ENCODE data around the gene TAS2R60.
"Not testable (repeated sequence)": the region's sequence is repeated elsewhere in the genome, so short reads cannot be mapped to it uniquely, and the experiment has no call there.

The TAS2R60 gene

DNA sequence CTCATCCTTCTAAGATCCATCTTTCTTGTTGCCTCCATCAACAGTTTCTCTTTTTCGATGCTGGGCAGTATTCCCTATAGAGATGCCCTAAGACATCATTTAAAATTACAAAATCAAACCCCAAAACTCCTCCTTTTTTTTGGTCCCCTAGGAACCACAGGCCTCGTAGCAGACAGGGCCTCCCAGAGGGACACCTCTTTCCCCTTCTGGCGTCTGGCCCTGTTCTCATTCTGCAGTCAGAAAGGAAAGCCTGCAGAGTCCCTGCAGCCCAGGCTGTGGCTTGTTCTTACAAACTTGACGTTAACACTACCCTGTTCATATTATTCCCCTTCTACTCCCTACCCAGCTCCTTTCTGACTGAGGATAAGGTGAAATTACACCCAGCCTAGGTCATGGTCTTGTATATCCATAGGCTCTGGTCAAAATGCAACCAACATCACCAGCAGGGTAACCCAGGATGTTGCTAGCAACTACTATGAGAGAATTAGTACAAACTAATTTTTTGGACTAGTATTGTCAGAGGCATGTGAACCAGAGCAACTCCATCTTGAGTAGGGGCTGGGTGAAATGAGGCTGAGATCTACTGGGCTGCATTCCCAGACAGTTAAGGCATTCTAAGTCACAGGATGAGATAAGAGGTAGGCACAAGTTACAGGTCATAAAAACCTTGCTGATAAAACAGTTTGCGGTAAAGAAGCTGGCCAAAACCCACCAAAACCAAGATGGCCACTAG lies 31.1 kb upstream of the TAS2R60 start:
- no peak for FAIRE-seq

DNA sequence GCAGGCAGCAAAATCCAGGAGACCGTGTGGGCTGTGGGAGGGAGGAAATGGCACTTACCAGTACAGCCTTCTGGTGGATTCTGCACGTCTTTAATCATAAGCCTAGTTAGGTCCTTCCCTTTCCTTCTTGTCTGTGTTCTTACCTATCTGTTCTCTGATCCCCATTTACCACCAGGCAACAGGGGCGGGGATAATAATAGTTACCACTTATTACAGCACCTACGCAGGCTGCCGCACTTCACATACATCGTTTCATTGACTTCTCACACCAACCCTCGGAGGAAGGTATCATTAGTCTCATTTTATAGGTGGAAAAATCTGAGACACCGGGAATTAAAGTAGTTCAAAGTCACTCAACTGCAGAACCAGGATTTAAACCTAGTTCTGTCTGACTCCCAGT lies 30.1 kb upstream of the TAS2R60 start:
- FAIRE-seq, result no peak

DNA sequence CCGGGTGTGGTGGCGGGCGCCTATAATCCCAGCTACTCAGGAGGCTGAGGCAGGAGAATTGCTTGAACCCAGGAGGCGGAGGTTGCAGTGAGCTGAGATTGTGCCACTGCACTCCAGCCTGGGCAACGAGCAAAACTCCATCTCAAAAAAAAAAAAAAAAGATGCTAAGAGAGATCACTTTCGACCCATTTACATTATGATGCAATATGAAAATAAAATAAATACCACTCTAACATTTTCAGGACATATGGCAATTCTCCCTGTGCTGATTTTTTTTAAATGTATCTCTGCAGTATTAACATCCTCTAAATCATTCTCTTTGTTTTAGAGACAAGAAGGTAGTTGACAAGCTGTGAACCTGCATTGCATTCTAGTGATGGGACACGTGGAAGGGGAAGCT lies 28.0 kb upstream of the TAS2R60 start:
- not testable (repeated sequence) for FAIRE-seq

DNA sequence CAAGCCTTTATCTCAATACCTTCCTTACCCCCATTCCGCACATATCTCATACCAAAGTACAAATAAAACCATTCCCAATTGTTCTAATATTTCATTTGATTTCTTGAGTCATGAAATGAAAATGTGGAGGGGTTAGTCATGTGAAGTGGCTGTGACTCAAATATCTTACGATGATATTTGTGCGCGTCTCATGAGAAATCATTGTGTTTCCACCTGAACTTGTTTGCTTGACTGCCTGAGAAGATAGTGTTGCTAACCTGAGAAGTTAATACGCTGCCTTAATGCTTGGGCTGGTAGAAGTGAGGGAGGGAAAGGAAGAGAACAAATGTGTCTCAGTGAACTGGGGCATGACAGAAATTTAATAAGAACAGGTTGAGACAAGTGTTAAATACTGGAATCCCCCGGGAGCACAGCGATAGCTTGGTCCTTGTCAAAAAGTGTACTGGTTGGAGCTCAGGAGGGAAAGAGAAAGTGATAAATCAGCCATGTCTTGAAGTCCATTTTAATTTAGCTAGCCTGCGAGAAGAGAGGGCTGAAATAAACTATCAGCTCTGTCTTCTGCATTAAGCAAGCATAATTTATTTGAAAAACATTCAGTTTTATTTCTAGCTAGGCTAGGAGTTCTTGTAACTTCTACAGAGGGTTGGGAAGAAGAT lies 27.4 kb upstream of the TAS2R60 start:
- FAIRE-seq, result no peak

DNA sequence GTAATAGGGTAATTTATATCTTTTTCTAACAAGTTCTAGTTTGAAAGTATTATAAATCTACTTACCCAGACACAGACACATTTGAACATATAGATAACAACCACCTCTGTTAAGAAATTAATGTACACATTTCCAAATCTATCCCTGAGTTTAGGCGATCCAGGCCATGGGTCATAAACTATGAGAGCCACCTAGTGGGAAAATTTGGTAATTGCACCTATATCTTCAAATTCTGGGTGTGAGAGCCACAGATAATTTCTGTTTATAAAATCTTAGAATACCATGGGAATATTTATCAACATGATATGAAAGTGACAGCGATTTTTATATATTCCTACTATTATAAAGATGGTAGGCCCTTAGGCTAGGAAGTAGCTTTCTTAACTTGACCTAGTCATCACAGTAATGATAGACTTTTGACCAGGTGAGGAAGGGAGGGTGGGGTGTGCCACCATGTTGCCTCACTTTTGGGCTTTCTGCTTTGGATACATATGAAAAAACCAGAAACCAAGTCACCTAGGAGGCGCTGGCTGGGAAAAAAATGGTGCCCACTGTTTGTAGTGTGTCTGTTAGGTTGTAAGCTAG lies 26.6 kb upstream of the TAS2R60 start:
- peak; percentile 97 for FAIRE-seq

DNA sequence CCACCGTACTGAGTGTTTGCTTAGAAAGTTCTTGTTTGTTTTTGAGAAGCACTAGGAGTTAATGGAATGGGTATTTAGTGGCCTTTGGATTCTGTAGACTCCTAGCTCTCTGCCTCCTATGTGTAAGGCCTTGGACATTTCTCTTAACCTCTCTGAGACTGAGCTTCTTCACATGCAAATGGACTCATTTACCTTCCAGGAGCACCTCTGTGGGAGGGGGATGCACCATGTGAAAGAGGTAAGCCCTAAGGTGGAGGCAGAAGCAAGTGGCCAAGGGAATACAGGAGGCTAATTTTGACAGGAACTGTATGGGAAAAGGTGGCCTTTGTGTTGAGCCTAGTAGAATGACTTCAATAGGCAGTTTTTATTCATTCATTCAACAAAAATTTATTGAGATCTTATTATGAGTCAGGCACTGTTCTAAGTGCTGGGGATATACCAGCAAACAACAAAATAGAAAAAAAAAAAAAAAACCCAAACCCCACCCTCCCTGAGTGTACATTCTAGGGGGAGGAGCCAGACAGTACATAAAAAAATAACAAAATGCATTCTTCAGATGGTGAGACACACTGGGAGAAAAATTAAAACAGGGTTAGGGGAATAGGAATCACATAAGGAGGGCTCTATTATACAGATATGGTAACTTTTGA lies 25.4 kb upstream of the TAS2R60 start:
- FAIRE-seq, result no peak

DNA sequence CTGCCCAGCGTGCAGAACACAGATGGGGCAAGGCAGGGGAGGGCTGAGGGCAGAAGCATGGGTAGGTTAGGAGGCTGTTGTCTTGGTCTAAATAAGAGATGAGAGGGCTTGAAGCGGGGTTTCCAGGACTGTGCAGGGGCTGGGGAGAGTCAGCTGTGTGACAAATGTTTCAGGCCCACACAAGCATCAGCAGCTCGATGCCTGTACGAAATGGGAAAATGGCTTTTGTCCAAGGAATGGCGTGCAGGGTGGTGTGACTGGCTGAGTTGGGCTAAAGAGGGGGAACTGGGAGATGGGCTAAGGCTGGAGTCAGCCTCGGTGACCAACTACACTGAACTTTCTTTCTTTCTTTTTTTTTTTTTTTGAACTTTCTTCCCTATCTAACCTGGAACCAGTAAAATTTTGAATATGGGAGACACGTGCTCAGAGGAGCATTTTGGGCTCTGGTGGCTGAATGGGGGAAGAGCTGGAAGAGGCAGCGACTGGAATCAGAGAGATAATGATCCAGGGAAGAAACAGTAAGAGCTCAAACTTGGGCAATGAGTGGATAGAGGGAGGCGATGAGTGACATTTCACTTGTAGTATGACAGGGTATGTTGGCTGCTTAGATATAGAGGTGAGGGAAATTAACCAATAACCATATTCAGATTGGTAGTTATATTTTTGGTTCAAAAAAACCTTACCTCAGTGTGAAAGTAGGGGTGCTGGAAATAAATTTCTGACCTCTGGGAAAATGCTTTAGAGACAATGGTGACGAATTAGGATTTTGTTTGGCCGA lies 24.4 kb upstream of the TAS2R60 start:
- FAIRE-seq, result no peak

DNA sequence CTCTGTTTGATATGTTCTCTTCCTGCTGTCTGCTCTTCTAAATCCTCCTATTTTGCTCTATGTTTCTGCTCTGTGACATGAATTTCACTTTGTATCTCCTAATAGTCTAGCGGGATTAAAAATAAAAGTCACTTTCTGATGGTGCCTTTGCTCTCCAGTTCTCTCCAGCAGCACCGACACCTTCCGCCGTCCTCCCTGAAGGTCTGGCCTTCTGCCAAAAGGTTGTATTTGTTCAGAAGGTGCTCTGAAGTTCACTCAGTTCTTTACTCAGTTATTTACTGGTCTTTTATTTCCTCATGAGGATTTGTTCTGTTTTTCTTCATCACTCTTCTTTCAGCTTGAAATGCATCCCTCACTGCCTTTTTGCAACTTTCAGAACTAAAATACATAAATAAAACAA lies 23.4 kb upstream of the TAS2R60 start:
- FAIRE-seq, result no peak

DNA sequence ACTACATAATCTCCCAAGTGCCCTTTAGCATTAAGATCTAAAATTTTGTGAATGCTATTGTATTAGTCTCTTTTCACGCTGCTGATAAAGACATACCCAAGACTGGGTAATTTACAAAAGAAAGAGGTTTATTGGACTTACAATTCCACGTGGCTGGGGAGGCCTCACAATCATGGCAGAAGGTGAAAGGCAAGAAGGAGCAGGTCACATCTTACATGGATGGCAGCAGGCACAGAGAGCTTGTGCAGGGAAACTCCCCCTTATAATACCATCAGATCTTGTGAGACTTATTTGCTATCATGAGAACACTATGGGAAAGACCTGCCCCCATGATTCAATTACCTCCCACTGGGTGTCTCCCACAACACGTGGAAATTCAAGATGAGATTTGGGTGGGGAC lies 22.6 kb upstream of the TAS2R60 start:
- not testable (repeated sequence) for FAIRE-seq

DNA sequence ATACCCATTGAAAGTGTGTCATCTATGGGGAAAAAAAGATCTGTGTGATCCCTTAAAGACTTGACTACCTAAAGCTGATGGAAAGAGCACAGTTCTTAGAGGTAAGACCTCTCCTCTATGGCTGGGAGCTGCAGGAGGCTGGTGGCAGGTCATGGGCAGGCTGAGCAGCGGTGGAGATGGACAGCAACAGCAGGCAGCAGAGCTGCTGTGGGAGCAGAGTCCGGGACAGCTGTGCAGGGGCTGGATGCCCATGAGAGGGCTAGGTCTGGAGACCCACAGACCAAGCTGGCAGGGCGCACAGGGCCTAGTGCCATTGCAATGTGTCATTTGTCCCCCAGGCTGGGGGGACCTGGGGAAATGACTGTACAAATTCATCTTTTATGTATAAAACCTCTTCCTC lies 21.2 kb upstream of the TAS2R60 start:
- no peak for FAIRE-seq

DNA sequence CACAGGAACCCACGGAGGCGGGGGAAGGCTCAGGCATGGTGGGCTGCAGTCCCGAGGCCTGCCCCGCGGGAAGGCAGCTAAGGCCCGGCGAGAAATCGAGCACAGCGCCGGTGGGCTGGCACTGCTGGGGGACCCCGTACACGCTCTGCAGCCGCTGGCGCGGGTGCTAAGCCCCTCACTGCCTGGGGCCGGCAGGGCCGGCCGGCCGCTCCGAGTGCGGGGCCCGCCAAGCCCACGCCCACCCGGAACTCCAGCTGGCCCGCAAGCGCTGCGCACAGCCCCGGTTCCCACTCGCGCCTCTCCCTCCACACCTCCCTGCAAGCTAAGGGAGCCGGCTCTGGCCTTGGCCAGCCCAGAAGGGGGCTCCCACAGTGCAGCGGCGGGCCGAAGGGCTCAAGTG lies 18.8 kb upstream of the TAS2R60 start:
- not testable (repeated sequence) for FAIRE-seq

DNA sequence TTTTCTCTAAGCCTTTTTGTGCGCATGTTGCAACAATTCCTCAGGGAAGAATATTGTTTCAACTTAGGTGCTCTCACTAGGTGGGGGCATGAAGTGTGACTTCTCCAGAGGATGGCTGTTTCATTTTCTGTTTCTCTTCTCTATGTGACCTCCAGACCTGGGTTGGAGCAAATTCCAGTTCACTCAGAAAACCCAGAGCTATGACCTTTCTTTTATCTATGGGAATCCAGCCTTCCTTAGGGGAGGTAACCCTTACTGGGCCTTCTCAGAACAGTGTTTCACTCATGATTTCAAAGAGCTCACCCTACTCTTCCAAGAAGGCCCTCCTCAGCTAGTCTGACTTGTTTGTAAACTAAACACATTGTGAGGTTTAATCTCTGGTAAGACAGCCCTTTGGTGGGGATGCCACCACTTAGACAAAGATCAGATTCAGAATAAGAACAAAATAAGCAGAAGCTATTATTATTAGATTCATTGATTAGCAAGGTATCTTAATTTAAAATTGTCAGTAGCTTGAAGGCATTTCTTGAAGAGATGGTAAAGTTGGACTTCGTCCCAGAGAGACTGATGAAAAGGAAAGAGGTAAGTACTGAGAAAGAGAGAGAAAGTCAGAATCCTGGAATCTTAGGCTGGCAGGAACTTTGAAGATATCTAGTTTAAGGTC lies 16.6 kb upstream of the TAS2R60 start:
- FAIRE-seq, result no peak

DNA sequence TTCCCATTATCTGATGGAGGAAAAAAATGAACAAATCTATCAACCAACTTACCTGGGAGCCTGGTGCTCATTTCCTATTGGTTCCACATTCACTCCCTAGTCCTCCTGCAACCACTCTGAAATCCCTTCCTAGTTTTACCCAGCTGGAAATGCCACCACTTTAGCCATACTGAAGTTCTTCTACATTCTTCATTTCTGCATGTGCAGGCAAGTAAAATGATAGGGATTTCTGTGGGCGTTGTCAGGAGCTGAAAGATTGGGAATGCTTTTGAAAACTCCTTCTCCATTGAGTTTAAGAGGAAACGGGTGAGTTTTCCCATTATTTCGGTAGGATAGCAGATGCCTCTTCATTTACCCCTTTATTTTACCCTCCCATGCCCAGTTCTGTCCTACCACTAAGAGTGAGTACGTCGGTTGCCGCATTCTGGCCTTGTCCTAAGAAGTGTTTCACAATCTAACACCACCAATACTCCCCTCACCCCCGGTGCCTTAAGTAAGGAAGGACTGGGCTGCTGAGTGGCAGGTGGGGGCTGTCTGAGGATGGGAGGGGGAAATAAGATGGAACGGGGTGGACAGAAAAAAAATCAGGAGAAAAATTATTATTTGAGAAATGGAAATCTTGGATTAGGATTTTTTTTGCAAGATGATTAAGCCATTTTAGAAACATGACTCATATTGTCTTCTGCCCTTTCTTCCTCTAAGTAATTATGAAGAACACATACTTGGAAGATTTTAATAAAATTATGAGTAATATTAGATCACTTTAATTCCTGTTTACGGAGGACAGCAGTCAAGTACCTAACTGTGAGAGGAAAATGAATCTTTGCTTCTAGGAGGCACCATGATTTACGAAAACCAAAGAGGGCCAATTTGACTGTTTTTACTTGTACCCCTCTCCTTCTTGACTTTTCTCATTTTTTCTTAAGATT lies 13.2 kb upstream of the TAS2R60 start:
- FAIRE-seq, result no peak

DNA sequence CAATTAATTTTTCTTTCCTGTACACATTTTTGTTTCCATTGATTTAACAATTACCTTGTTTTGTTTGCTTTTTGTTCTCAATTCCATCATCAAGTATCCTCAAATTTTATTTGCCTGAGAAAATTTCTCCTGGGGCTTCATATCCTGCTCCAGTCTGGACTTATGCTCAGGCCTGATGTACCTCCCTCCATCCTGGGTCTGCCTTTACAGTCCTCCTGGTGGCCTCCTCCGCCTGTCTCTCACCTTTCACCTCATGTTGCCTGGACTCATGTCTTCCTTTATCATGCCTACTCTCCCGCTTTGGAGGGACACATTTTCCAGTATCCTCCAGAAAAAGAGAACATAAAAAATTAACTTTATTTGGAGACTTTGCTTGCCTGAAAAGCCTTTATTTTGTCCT lies 12.1 kb upstream of the TAS2R60 start:
- FAIRE-seq, result no peak

DNA sequence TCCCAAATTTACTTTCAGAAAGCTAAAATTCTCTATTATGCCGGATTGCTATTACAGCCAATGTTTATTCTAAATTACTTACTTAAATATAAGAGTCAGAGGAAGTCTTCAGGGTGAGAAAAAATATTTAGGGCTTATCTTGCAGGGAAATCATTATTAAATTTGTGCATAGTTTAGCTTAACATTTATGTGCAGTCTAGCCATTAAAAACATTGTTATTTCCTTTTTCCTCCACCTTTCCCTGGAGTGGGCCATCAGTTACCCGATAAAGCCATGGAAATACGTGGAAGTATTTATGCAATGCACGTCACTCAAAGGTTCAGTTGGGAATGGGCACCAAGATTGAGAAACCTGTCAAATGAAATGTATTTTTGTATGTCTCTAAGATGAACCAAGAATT lies 9.5 kb upstream of the TAS2R60 start:
- FAIRE-seq, result no peak

DNA sequence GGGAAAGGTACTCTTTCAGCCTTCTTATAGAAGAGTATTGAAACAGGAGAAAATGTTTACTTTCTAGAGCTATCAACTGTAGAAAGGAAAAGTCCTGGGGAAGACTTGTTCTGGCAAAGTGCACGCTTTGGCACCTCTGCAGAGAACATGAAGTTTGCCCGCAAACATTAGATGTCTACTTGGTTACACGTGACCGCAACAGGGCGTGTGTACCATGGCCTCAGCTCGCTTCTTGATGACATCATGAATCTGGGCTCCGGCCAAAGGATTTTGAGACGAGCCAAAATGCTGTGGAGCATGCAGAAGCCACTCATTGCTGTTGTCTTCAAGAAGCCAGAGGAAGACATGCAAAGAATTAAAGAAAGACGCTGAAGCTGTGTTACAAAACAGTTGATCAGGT lies 8.6 kb upstream of the TAS2R60 start:
- no peak for FAIRE-seq

DNA sequence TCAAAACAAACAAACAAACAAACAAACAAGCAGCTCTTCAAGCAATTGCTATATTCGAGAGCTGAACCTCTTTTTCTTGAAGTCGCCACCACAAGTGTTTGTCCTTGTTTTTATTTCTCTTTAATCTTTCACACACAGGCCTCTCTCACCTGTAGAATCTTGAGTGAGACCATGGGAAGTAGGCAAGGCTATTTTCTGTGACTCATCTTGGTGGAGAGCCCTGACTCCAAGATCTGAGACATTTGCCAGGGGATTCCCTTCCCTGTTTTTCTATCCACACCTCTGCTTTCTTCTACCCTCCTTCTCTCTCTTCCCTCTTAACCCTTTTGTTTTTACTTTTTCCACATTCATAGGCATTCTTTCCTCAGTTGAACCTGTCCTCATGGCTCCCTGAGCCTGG lies 8.0 kb upstream of the TAS2R60 start:
- no peak for FAIRE-seq

DNA sequence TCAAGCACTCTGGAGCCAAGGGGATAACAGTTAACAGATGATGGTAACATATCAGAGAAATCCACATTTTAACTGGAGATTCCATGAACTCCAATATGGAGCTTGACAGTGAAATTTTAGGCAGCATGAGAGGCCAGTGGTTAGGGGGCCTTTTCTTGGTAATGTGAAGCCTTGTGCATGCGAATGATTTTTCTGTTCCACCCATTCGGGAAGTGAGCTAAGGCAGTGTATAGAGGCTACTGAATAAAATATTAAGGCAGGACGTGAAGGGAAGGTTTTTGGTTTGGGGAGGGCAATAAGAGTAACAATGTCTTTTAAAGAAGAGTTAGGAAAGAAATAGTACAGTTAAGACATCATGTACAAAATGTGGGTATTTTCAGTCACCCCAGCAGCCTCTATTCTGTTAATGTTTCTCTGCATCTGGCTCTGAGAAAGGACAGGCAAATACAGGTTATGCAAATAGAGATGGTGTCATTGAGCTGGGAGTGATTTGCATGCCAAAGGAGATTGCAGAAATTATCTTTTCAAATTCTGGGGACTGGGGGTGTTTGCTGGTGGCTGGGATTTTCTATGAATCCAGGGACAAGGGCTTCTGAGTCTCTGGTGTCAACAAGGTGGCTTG lies 6.8 kb upstream of the TAS2R60 start:
- FAIRE-seq, result no peak

DNA sequence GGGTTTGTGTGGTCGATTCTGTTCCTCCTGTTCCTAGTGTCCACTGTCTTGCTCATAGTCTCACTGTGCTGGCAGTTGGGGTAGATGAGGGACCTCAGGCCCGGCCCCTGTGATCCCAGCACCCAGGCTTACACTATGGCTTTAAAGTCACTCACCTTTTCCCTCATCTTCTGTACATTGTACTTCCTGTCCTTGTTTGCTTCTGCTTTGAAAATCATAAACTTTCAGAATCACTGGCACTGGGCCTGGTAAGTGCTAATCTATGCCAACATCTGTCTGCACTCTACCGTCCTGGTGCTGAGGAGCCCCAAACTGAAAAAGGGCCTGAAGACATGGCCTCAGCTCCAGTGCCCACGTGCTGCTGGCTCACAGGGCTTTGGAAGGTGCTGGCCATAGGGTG lies 5.7 kb upstream of the TAS2R60 start:
- no peak for FAIRE-seq

DNA sequence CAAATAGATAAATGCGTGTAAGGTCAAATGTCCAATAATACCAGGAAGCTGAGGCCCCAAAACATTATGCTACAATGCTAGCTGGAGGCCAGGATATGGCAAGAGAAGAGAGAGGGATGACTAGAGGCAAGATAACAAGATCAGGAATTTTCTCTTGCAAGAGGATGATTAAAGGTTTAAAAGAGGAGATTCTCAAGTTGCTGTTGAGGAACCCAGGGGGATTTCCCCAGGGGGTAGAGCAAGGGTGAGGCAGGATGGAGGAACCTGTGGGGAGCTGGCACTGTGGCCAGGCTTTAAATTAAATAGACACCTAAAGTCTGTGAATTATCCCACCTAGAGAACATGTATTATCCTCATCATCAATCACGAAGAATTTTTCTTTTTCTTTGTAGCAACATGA lies 3.4 kb upstream of the TAS2R60 start:
- no peak for FAIRE-seq
